Osteoblast (primary cell): ENCODE measurements around the gene RAB32. TPM values are rescaled to one million over a fixed set of nuclear protein-coding genes. Genes with fewer than 3 reads are reported as not detected.

Source experiments
- DNase-seq: peaks from one replicate; pipeline ENCODE4 v3.0.0; 2011; ENCODE audit warnings: low spot score, mixed read lengths; ENCODE audit not compliant: insufficient read length; ENCODE audit errors: missing footprints
- H2AFZ ChIP-seq: 2 replicates; pipeline ENCODE4 v1.6.0; 2011; ENCODE audit warnings: mild to moderate bottlenecking, low read length
- H3K27ac ChIP-seq: 2 replicates; pipeline ENCODE4 v1.5.1; 2011; ENCODE audit warnings: mild to moderate bottlenecking, low read depth, low read length, moderate library complexity
- H3K27me3 ChIP-seq: 2 replicates; pipeline ENCODE4 v1.6.0; 2012; ENCODE audit warnings: mild to moderate bottlenecking, control low read depth, inconsistent platforms, low read length, moderate library complexity; ENCODE audit not compliant: insufficient read depth
- H3K36me3 ChIP-seq: 2 replicates; pipeline ENCODE4 v1.5.1; 2011; ENCODE audit warnings: mild to moderate bottlenecking, low read length, control low read depth, moderate library complexity; ENCODE audit not compliant: insufficient read depth
- H3K4me1 ChIP-seq: 2 replicates; pipeline ENCODE4 v1.5.1; 2011; ENCODE audit warnings: mild to moderate bottlenecking, low read length, control low read depth, moderate library complexity; ENCODE audit not compliant: insufficient read depth
- H3K4me2 ChIP-seq: 2 replicates; pipeline ENCODE4 v1.6.0; 2011; ENCODE audit warnings: mild to moderate bottlenecking, low read length; ENCODE audit not compliant: insufficient read depth
- H3K4me3 ChIP-seq: fragments of 200-600 bp; sonication (generic); 3 replicates; pipeline ENCODE4 v1.5.1; 2012; ENCODE audit warnings: mild to moderate bottlenecking, low read length, inconsistent platforms; ENCODE audit not compliant: insufficient read depth
- H3K79me2 ChIP-seq: 2 replicates; pipeline ENCODE4 v1.6.0; 2012; ENCODE audit warnings: mild to moderate bottlenecking, low read length, control low read depth, inconsistent platforms; ENCODE audit not compliant: insufficient read depth
- H3K9me3 ChIP-seq: 2 replicates; pipeline ENCODE4 v1.5.1; 2011; ENCODE audit warnings: low read depth, low read length, control low read depth
- H4K20me1 ChIP-seq: 2 replicates; pipeline ENCODE4 v1.6.0; 2012; ENCODE audit warnings: mild to moderate bottlenecking, low read length, control low read depth; ENCODE audit not compliant: insufficient read depth
- total RNA-seq: library from RNA; depleted of rRNA; stranded (reverse); fragments of >200 nt; gene quantifications from 2 replicates; pipeline ENCODE4 v1.2.3, GENCODE V29; 2012
- TF ChIP-seq, protein P1 (sequence below): IDR thresholded peaks from 2 replicates; pipeline ENCODE4 v1.5.1; 2011; ENCODE audit warnings: mild to moderate bottlenecking, low read depth, low read length, moderate library complexity; ENCODE audit errors: extremely low read depth

The RAB32 gene
- total RNA-seq, 1 donor, result 115 TPM

- TF ChIP-seq, protein P1, sequence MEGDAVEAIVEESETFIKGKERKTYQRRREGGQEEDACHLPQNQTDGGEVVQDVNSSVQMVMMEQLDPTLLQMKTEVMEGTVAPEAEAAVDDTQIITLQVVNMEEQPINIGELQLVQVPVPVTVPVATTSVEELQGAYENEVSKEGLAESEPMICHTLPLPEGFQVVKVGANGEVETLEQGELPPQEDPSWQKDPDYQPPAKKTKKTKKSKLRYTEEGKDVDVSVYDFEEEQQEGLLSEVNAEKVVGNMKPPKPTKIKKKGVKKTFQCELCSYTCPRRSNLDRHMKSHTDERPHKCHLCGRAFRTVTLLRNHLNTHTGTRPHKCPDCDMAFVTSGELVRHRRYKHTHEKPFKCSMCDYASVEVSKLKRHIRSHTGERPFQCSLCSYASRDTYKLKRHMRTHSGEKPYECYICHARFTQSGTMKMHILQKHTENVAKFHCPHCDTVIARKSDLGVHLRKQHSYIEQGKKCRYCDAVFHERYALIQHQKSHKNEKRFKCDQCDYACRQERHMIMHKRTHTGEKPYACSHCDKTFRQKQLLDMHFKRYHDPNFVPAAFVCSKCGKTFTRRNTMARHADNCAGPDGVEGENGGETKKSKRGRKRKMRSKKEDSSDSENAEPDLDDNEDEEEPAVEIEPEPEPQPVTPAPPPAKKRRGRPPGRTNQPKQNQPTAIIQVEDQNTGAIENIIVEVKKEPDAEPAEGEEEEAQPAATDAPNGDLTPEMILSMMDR, result no peak
- Histone ChIP-seq H3K27me3 (no peaks in the 10 kb centered on the region), H2AFZ (no peak overlapping the region), H3K36me3 (no peaks in the 10 kb centered on the region), H3K4me1 (no peaks in the 10 kb centered on the region), H4K20me1 (no peaks in the 10 kb centered on the region), H3K79me2 (no peaks in the 10 kb centered on the region), H3K4me2 (no peak overlapping the region), H3K4me3 (no peak overlapping the region), H3K27ac (no peak overlapping the region), H3K9me3 (no peaks in the 10 kb centered on the region)
- no peak for DNase-seq
Measured at GRCh38 chr6:146587459-146587858, 43.8 kb downstream of the RAB32 start.

DNA sequence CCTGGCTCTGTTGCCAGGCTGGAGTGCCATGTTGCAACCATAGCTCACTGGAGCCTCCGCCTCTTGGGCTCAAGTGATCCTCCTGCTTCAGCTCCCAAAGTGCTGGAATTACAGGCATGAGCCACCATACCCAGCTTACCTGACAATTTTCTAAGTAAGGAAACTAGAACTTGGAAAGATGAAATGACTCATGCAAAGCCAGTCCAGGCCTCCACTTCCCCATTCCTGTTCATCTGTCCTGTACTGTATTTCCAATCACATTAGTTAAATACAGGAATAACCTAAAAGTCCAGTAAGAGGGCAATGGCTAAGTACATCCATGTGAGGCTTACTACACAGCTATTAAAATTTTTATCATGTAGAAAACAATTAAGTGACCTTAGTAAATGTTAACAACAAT lies 46.9 kb downstream of the RAB32 start:
- TF ChIP-seq, protein P1, result no peak
- Histone ChIP-seq H3K4me2 (no peak overlapping the region), H3K4me1 (no peaks in the 10 kb centered on the region), H3K9me3 (no peaks in the 10 kb centered on the region), H3K79me2 (no peaks in the 10 kb centered on the region), H3K27ac (no peak overlapping the region), H3K4me3 (no peak overlapping the region), H3K36me3 (no peaks in the 10 kb centered on the region), H2AFZ (no peak overlapping the region), H4K20me1 (no peaks in the 10 kb centered on the region), H3K27me3 (no peaks in the 10 kb centered on the region)
- DNase-seq, result no peak

- Histone ChIP-seq H3K9me3 (no peaks in the 10 kb centered on the region), H4K20me1 (no peaks in the 10 kb centered on the region), H3K79me2 (no peaks in the 10 kb centered on the region), H3K27me3 (no peaks in the 10 kb centered on the region), H3K36me3 (no peaks in the 10 kb centered on the region), H3K4me2 (no peak overlapping the region), H2AFZ (no peak overlapping the region), H3K4me3 (no peak overlapping the region), H3K4me1 (no peaks in the 10 kb centered on the region), H3K27ac (no peak overlapping the region)
- TF ChIP-seq, protein P1, result no peak
- no peak for DNase-seq
Measured at GRCh38 chr6:146592451-146592850, 48.8 kb downstream of the RAB32 start.

- Histone ChIP-seq H3K36me3 (no peaks in the 10 kb centered on the region), H4K20me1 (no peaks in the 10 kb centered on the region), H3K79me2 (no peaks in the 10 kb centered on the region), H2AFZ (no peak overlapping the region), H3K4me2 (no peak overlapping the region), H3K27me3 (no peaks in the 10 kb centered on the region), H3K9me3 (no peaks in the 10 kb centered on the region), H3K4me1 (peaks cover 4% of the 10 kb centered on the region), H3K27ac (no peak overlapping the region), H3K4me3 (no peak overlapping the region)
- no peak for DNase-seq
- TF ChIP-seq, protein P1, result no peak
Measured at GRCh38 chr6:146593986-146594385, 50.4 kb downstream of the RAB32 start.
